H1 (cell line): ENCODE results near the gene ITGA11. TPM values are rescaled to one million over a fixed set of nuclear protein-coding genes. Genes with fewer than 3 reads are reported as not detected.

ENCODE experiments used
- CTCF ChIA-PET: fragments of 300-600 bp; sonication (Branson Sonifier 250); formaldehyde crosslinking; loops from one replicate; lab custom pipeline; 2021; ENCODE audit not compliant: partially characterized antibody; lab: Charles Lee
- POLR2A ChIA-PET: fragments of 300-600 bp; sonication (Branson Sonifier 250); formaldehyde crosslinking; loops from one replicate; lab custom pipeline; 2021; ENCODE audit warnings: inconsistent platforms; ENCODE audit not compliant: partially characterized antibody; lab: Charles Lee
- DNase-seq, 2 experiments: peaks; one replicate each; pipeline versions ENCODE4 v3.0.0 to v3.0.0-alpha.2; 2010 to 2022; ENCODE audit warnings: low spot score in 2 of 2, low read depth in 1 of 2, mixed read lengths in 1 of 2
- FAIRE-seq: peaks from 2 replicates; lab custom pipeline; 2011; peaks lifted over from hg19 to GRCh38; lab: Jason Lieb, UNC
- H2AFZ ChIP-seq: 2 replicates; pipeline ENCODE4 v1.8.1; 2012; ENCODE audit warnings: low read length, inconsistent platforms
- H2AK5ac ChIP-seq: 2 replicates; pipeline ENCODE4 v1.6.1; 2013; ENCODE audit warnings: low read depth, low read length
- H2BK120ac ChIP-seq: replicated peaks from 2 replicates; pipeline ENCODE3; 2013; ENCODE audit warnings: low read depth, low read length, inconsistent platforms
- H2BK12ac ChIP-seq: 2 replicates; pipeline ENCODE4 v1.6.1; 2013; ENCODE audit warnings: low read depth, low read length
- H2BK15ac ChIP-seq: 2 replicates; pipeline ENCODE4 v1.6.1; 2013; ENCODE audit warnings: low read length
- H2BK20ac ChIP-seq: 2 replicates; pipeline ENCODE4 v1.6.1; 2013; ENCODE audit warnings: low read length
- H2BK5ac ChIP-seq: 2 replicates; pipeline ENCODE4 v1.6.1; 2013; ENCODE audit warnings: low read depth, low read length
- H3K14ac ChIP-seq: 2 replicates; pipeline ENCODE4 v1.6.1; 2013; ENCODE audit warnings: inconsistent platforms; ENCODE audit not compliant: insufficient read length
- H3K18ac ChIP-seq: 2 replicates; pipeline ENCODE4 v1.6.1; 2013; ENCODE audit warnings: low read length; ENCODE audit errors: extremely low read depth
- H3K23ac ChIP-seq: 2 replicates; pipeline ENCODE4 v1.6.1; 2013; ENCODE audit warnings: inconsistent platforms; ENCODE audit not compliant: insufficient read length
- H3K23me2 ChIP-seq: 2 replicates; pipeline ENCODE4 v1.6.1; 2013; ENCODE audit warnings: low read depth, low read length
- H3K27ac ChIP-seq: 2 replicates; pipeline ENCODE4 v1.6.1; 2011; ENCODE audit warnings: low read depth, low read length, inconsistent platforms
- H3K27me3 ChIP-seq, 4 experiments: replicated peaks in 1 of 4; 1 replicate in 1 of 4; 2 replicates in 3 of 4; pipeline versions ENCODE4 v1.6.1 to v1.8.1; 2011 to 2013; ENCODE audit warnings: low read length in 3 of 4, mild to moderate bottlenecking in 3 of 4, inconsistent platforms in 2 of 4, mixed read lengths in 2 of 4, moderate library complexity in 1 of 4; ENCODE audit not compliant: control insufficient read depth in 3 of 4, insufficient read depth in 3 of 4; ENCODE audit errors: extremely low read depth in 1 of 4
- H3K36me3 ChIP-seq, 4 experiments: 2 replicates each; pipeline versions ENCODE4 v1.6.1 to v1.8.1; 2011 to 2013; ENCODE audit warnings: mild to moderate bottlenecking in 4 of 4, low read length in 3 of 4, moderate library complexity in 2 of 4, control low read depth in 1 of 4, inconsistent platforms in 1 of 4; ENCODE audit not compliant: insufficient read depth in 4 of 4, control insufficient read depth in 2 of 4
- H3K4ac ChIP-seq: replicated peaks from 2 replicates; pipeline ENCODE3; 2013; ENCODE audit warnings: low read length, low read depth, mixed read lengths, inconsistent platforms; ENCODE audit not compliant: insufficient read length
- H3K4me1 ChIP-seq, 4 experiments: replicated peaks in 1 of 4; 1 replicate in 1 of 4; 2 replicates in 3 of 4; pipeline versions ENCODE4 v1.6.1 to v1.8.1; 2011 to 2013; ENCODE audit warnings: low read length in 3 of 4, inconsistent platforms in 2 of 4, mixed read lengths in 1 of 4; ENCODE audit not compliant: insufficient read depth in 4 of 4, control insufficient read depth in 3 of 4
- H3K4me2 ChIP-seq, 2 experiments: 2 replicates each; pipeline versions ENCODE4 v1.6.1 to v1.8.1; 2011 to 2013; ENCODE audit warnings: low read depth in 2 of 2, low read length in 2 of 2, control low read depth in 1 of 2, inconsistent platforms in 1 of 2, mild to moderate bottlenecking in 1 of 2; ENCODE audit not compliant: insufficient read depth in 1 of 2
- H3K4me3 ChIP-seq, 4 experiments: fragments of 200-600, 300-600 bp in 1 of 4; sonication (generic), shearing (Covaris generic), sonication (Bioruptor Twin) in 1 of 4; 2 replicates each; pipeline versions ENCODE4 v1.5.1 to v1.8.1; 2011 to 2016; ENCODE audit warnings: low read length in 4 of 4, low read depth in 3 of 4, control low read depth in 2 of 4, inconsistent platforms in 2 of 4, mild to moderate bottlenecking in 2 of 4, mixed read lengths in 1 of 4, moderate library complexity in 1 of 4; ENCODE audit not compliant: insufficient read depth in 2 of 4; ENCODE audit errors: extremely low read depth in 1 of 4
- H3K56ac ChIP-seq: replicated peaks from 2 replicates; pipeline ENCODE3; 2013; ENCODE audit warnings: low read depth, mild to moderate bottlenecking, mixed read lengths, low read length, inconsistent platforms; ENCODE audit not compliant: insufficient read length
- H3K79me1 ChIP-seq: 2 replicates; pipeline ENCODE4 v1.6.1; 2013; ENCODE audit warnings: low read depth, low read length, control low read depth
- H3K79me2 ChIP-seq, 2 experiments: 2 replicates each; pipeline versions ENCODE4 v1.6.1 to v1.8.1; 2012 to 2013; ENCODE audit warnings: low read length in 2 of 2, mild to moderate bottlenecking in 2 of 2, inconsistent platforms in 1 of 2; ENCODE audit not compliant: insufficient read depth in 2 of 2, control insufficient read depth in 1 of 2
- H3K9ac ChIP-seq, 4 experiments: replicated peaks in 1 of 4; 1 replicate in 1 of 4; 2 replicates in 3 of 4; pipeline versions ENCODE4 v1.6.1 to v1.8.1; 2011 to 2013; ENCODE audit warnings: low read depth in 3 of 4, low read length in 3 of 4, control low read depth in 2 of 4, mild to moderate bottlenecking in 2 of 4, moderate library complexity in 2 of 4, inconsistent platforms in 1 of 4; ENCODE audit errors: extremely low read depth in 1 of 4
- H3K9me3 ChIP-seq, 2 experiments: 2 replicates each; pipeline versions ENCODE4 v1.6.1 to v1.8.1; 2012 to 2013; ENCODE audit warnings: mild to moderate bottlenecking in 2 of 2, moderate library complexity in 2 of 2, control low read depth in 1 of 2, inconsistent platforms in 1 of 2, low read depth in 1 of 2, low read length in 1 of 2, mixed read lengths in 1 of 2; ENCODE audit not compliant: insufficient read depth in 2 of 2
- H4K20me1 ChIP-seq, 2 experiments: replicated peaks in 1 of 2; 2 replicates each; pipeline versions ENCODE3 to v1.8.1; 2011 to 2013; ENCODE audit warnings: inconsistent platforms in 2 of 2, low read length in 2 of 2, mild to moderate bottlenecking in 1 of 2; ENCODE audit not compliant: insufficient read depth in 2 of 2, control insufficient read depth in 1 of 2
- H4K5ac ChIP-seq: 2 replicates; pipeline ENCODE4 v1.6.1; 2013; ENCODE audit warnings: low read length, low read depth, mixed read lengths, inconsistent platforms; ENCODE audit not compliant: insufficient read length
- H4K8ac ChIP-seq: 2 replicates; pipeline ENCODE4 v1.8.0; 2013; ENCODE audit warnings: mild to moderate bottlenecking, moderate library complexity, low read length, inconsistent platforms; ENCODE audit not compliant: insufficient read depth; ENCODE audit errors: extremely low read depth
- H4K91ac ChIP-seq: replicated peaks from 2 replicates; pipeline ENCODE3; 2013; ENCODE audit warnings: low read length, mixed read lengths, inconsistent platforms; ENCODE audit not compliant: insufficient read length
- BACH1 ChIP-seq: IDR thresholded peaks from 2 replicates; pipeline ENCODE4 v1.6.1; 2012; ENCODE audit warnings: low read length, improper control_type of control experiment
- CBX5 ChIP-seq: fragments of 300-800, 300-1000 bp; sonication (generic); IDR thresholded peaks from 2 replicates; pipeline ENCODE4 v1.7.1; 2016; ENCODE audit warnings: antibody characterized with exemption, low read length, low read depth
- CHD1 ChIP-seq: IDR thresholded peaks from 2 replicates; pipeline ENCODE4 v1.6.1; 2012; ENCODE audit warnings: low read depth, low read length, improper control_type of control experiment
- FOSL1 ChIP-seq: IDR thresholded peaks from 2 replicates; pipeline ENCODE4 v1.6.1; 2011; ENCODE audit warnings: mild to moderate bottlenecking, low read depth, low read length, moderate library complexity; ENCODE audit not compliant: insufficient read depth
- GTF2F1 ChIP-seq: IDR thresholded peaks from 2 replicates; pipeline ENCODE4 v1.6.1; 2012; ENCODE audit warnings: low read depth, low read length, improper control_type of control experiment, borderline replicate concordance
- POLR2AphosphoS5 ChIP-seq: IDR thresholded peaks from 2 replicates; pipeline ENCODE4 v1.6.1; 2011; ENCODE audit warnings: low read depth, low read length
- POU5F1 ChIP-seq: IDR thresholded peaks from 2 replicates; pipeline ENCODE4 v1.6.1; 2011; ENCODE audit warnings: low read depth, mild to moderate bottlenecking, low read length, moderate library complexity
- SRF ChIP-seq: IDR thresholded peaks from 2 replicates; pipeline ENCODE4 v1.6.1; 2011; ENCODE audit warnings: mild to moderate bottlenecking, low read depth, low read length, moderate library complexity
- TCF12 ChIP-seq: IDR thresholded peaks from 2 replicates; pipeline ENCODE4 v1.6.1; 2011; ENCODE audit warnings: low read depth, mild to moderate bottlenecking, low read length
- YY1 ChIP-seq: IDR thresholded peaks from 2 replicates; pipeline ENCODE4 v1.6.1; 2011; ENCODE audit warnings: low read depth, mild to moderate bottlenecking, low read length
- ZNF274 ChIP-seq: IDR thresholded peaks from 2 replicates; pipeline ENCODE4 v1.7.0; 2012; ENCODE audit warnings: low read length, borderline replicate concordance; ENCODE audit errors: extremely low read depth
- WGBS, 2 experiments: shearing (Covaris generic) in 1 of 2; methylation state at CpG; one replicate each; pipeline versions ENCODE4 v1.1.6 to v1.1.7; 2013 to 2015; ENCODE audit warnings: low lambda C conversion rate in 2 of 2, mixed read lengths in 2 of 2, inconsistent platforms in 1 of 2, low coverage in 1 of 2, missing lambda C conversion rate in 1 of 2; ENCODE audit not compliant: insufficient replicate concordance in 2 of 2, insufficient coverage in 1 of 2, insufficient read length in 1 of 2; ENCODE audit errors: extremely low coverage in 1 of 2, missing lambda C conversion rate in 1 of 2; 5-methylcytosine and 5-hydroxymethylcytosine counted together
- polyA plus RNA-seq, 7 experiments: library from polyadenylated mRNA; depleted of rRNA in 3 of 7; stranded (reverse) in 5 of 7; unstranded in 2 of 7; fragments of >200 nt in 5 of 7; fragments of 200-250 nt in 2 of 7; gene quantifications; 1 replicate in 5 of 7; 2 replicates in 1 of 7; 4 replicates in 1 of 7; pipeline versions ENCODE4 v1.2.1 to v1.2.3, GENCODE V29; 2011 to 2013; ENCODE audit warnings: missing spikeins in 2 of 7, mixed read lengths in 2 of 7
- total RNA-seq: library from RNA; stranded (reverse); fragmentation: NEBNext Ultra II Directional; extraction: Animal tissue kit (Norgen Biotek cat#: 25700); gene quantifications from 2 replicates; pipeline ENCODE4 v1.2.1, GENCODE V29; 2021
- TF ChIP-seq, protein P1 (sequence below): IDR thresholded peaks from 2 replicates; pipeline ENCODE4 v1.6.1; 2012; ENCODE audit warnings: inconsistent platforms
- TF ChIP-seq, protein P2 (sequence below): IDR thresholded peaks from 2 replicates; pipeline ENCODE4 v1.6.1; 2012; ENCODE audit warnings: inconsistent platforms

Gene ITGA11
- total and polyA plus RNA-seq, 2 of the 8 experiments (the other 6 are each of a cell fraction or from before 2014, with no cell fraction given): 0.05 to 0.06 TPM

DNA sequence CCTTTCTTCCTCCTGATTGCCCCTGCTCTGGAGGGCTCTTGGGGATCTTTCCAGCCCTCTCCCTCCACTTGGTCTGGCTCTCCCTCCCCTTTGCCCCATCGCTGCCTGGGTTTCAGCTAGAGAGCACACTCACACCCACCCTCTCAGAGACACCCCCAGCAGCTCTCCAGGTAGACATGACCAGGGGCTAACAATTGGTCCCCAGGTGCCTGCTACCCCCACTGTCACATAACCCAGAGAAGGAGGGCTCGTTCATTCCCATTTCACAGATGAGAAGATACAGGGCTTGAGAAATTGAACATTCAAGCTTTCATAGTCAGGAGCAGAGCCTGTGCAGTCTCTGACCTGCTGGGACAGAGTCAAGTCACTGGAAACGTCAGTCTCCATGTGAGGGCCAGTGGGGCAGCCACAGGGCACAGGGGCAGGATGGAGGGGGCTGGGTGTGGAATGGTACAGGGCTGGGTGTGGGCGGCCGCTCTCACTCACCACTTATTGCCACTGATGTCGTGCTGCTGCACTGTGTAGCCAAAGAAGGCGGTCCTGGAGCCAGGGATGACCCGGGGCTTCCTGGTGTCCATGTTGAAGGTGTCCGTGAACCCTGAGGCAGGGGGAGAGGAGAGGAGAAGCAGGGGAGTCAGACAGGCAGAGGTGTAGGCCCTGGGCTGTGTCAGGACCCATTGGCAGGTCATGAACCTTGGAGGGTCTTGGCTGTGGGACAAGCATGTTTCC lies 29.4 kb downstream of the ITGA11 start:
- no peaks in the 10 kb centered on the region for H3K4me1 ChIP-seq
- no peaks in the 10 kb centered on the region for H3K79me2 ChIP-seq
- no peaks in the 10 kb centered on the region for H3K27me3 ChIP-seq
- no peak overlapping the region for H4K8ac ChIP-seq
- no peaks in the 10 kb centered on the region for H3K36me3 ChIP-seq
- no peak overlapping the region for H3K4me3 ChIP-seq
- POLR2A ChIA-PET: no interaction called here
- H4K5ac ChIP-seq: no peak overlapping the region
- 87% methylated on average over 9 of the region's 9 CpGs; no CpG with 5 or more reads in 1 of the 2 experiments for WGBS, 2 experiments
- no peak overlapping the region for H2AFZ ChIP-seq
- H3K14ac ChIP-seq: no peak overlapping the region
- CTCF ChIA-PET: interaction anchor here (1.5 kb wide), 1 partner anchor 13 kb away, joined by 3 read pairs; no protein-coding TSS in a partner anchor
- H3K23me2 ChIP-seq: no peaks in the 10 kb centered on the region
- FAIRE-seq: no peak
- H3K9ac ChIP-seq: no peak overlapping the region
- DNase-seq: no peak
- H2BK20ac ChIP-seq: no peak overlapping the region
- no peak overlapping the region for H4K91ac ChIP-seq
- H3K27ac ChIP-seq: no peak overlapping the region
- no peak overlapping the region for H2BK15ac ChIP-seq
- no peak overlapping the region for H2BK12ac ChIP-seq
- H3K4ac ChIP-seq: no peak overlapping the region
- H3K23ac ChIP-seq: no peak overlapping the region
- no peak overlapping the region for H3K56ac ChIP-seq
- no peaks in the 10 kb centered on the region for H3K79me1 ChIP-seq
- H2AK5ac ChIP-seq: no peak overlapping the region
- H3K9me3 ChIP-seq: no peaks in the 10 kb centered on the region
- no peak overlapping the region for H2BK5ac ChIP-seq
- no peaks in the 10 kb centered on the region for H4K20me1 ChIP-seq
- H3K4me2 ChIP-seq: no peak overlapping the region
- no peak overlapping the region for H3K18ac ChIP-seq
- H2BK120ac ChIP-seq: no peak overlapping the region
- TF ChIP-seq, protein P1, sequence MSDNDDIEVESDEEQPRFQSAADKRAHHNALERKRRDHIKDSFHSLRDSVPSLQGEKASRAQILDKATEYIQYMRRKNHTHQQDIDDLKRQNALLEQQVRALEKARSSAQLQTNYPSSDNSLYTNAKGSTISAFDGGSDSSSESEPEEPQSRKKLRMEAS: no peak
- no peak for TF ChIP-seq POLR2AphosphoS5
- TF ChIP-seq POU5F1: no peak
- TF ChIP-seq CBX5: no peak
- TF ChIP-seq, protein P2, sequence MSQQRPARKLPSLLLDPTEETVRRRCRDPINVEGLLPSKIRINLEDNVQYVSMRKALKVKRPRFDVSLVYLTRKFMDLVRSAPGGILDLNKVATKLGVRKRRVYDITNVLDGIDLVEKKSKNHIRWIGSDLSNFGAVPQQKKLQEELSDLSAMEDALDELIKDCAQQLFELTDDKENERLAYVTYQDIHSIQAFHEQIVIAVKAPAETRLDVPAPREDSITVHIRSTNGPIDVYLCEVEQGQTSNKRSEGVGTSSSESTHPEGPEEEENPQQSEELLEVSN: no peak
- TF ChIP-seq ZNF274: no peak
- no peak for TF ChIP-seq BACH1
- no peak for TF ChIP-seq TCF12
- no peak for TF ChIP-seq FOSL1
- no peak for TF ChIP-seq SRF
- TF ChIP-seq GTF2F1: no peak
- TF ChIP-seq CHD1: no peak
- no peak for TF ChIP-seq YY1
